HG03175 (cell line): ENCODE measurements around the gene FGFRL1.

ENCODE experiments used
- ATAC-seq: cut with Tn5 transposase; IDR thresholded peaks from one replicate; pipeline ENCODE4 v1.9.1; 2021; ENCODE audit warnings: mild to moderate bottlenecking, moderate library complexity; ENCODE audit not compliant: unreplicated experiment

Gene FGFRL1

GRCh38 chr4:1062419-1062818 is 51.0 kb downstream of the FGFRL1 start:
- no peak for ATAC-seq

GRCh38 chr4:1065732-1066131 is 54.3 kb downstream of the FGFRL1 start:
- ATAC-seq, result no peak

- ATAC-seq, result no peak
Observed at GRCh38 chr4:1069394-1069793, 58.0 kb downstream of the FGFRL1 start.

- ATAC-seq, result peak; percentile 45
Observed at GRCh38 chr4:1072830-1073446, 61.5 kb downstream of the FGFRL1 start.

- no peak for ATAC-seq
Observed at GRCh38 chr4:1074077-1074476, 62.7 kb downstream of the FGFRL1 start.

GRCh38 chr4:1075225-1075624 is 63.8 kb downstream of the FGFRL1 start:
- no peak for ATAC-seq

- no peak for ATAC-seq
Observed at GRCh38 chr4:1075809-1076699, 64.6 kb downstream of the FGFRL1 start.
